BLaER1 treated with 17β-estradiol and CSF1 and Interleukin-3, amounts not matched to agents 10 nM and 100 nM (cell line): ENCODE results near the gene KLK1.

Source experiments
- H3K27ac ChIP-seq, 11 experiments: shearing (Covaris generic); formaldehyde crosslinking; 2 replicates each; pipeline ENCODE4 v1.8.1; 2022
- H3K27me3 ChIP-seq, 11 experiments: shearing (Covaris generic); formaldehyde crosslinking; 2 replicates each; pipeline ENCODE4 v1.8.1; 2022
- H3K36me3 ChIP-seq, 11 experiments: shearing (Covaris generic); formaldehyde crosslinking; 2 replicates each; pipeline ENCODE4 v1.8.1; 2022
- H3K4me1 ChIP-seq, 10 experiments: shearing (Covaris generic); formaldehyde crosslinking; 2 replicates each; pipeline ENCODE4 v1.8.1; 2022
- H3K4me2 ChIP-seq, 11 experiments: shearing (Covaris generic); formaldehyde crosslinking; 2 replicates each; pipeline ENCODE4 v1.8.1; 2022
- H3K4me3 ChIP-seq, 10 experiments: shearing (Covaris generic); formaldehyde crosslinking; 2 replicates each; pipeline ENCODE4 v1.8.1; 2022
- H3K9ac ChIP-seq, 11 experiments: shearing (Covaris generic); formaldehyde crosslinking; 2 replicates each; pipeline ENCODE4 v1.8.1; 2022
- H3K9me3 ChIP-seq, 11 experiments: shearing (Covaris generic); formaldehyde crosslinking; replicated peaks in 1 of 11; 2 replicates each; pipeline ENCODE4 v1.8.1; 2022
- H4K20me1 ChIP-seq, 11 experiments: shearing (Covaris generic); formaldehyde crosslinking; 2 replicates each; pipeline ENCODE4 v1.8.1; 2022
- Cebpa-rat ChIP-seq, 11 experiments: shearing (Covaris generic); IDR thresholded peaks; 2 replicates each; pipeline ENCODE4 v1.8.1; 2022

Gene KLK1

GRCh38 chr19:50821622-50822021 is 2.0 kb downstream of the KLK1 start:
- peak overlapping the region in 7 of 11 experiments; percentile 56 to 71 (median 66); a peak in 11 of 22 replicates for H3K9ac ChIP-seq
- H3K4me2 ChIP-seq: peak overlapping the region; percentile 74 to 98 (median 94)
- H3K27me3 ChIP-seq: no peaks in the 10 kb centered on the region
- no peak for TF ChIP-seq Cebpa-rat (IDR thresholded peaks at IDR 0.05)
- H3K36me3 ChIP-seq: no peaks in the 10 kb centered on the region
- peaks cover 52 to 77% (median 73%) of the 10 kb centered on the region in 10 experiments for H3K4me1 ChIP-seq
- H3K9me3 ChIP-seq: peaks cover 3 to 7% (median 5%) of the 10 kb centered on the region in 11 experiments; a peak in 20 of 22 replicates
- H4K20me1 ChIP-seq: no peaks in the 10 kb centered on the region
- peak overlapping the region in 2 of 10 experiments; percentile 37 to 40; a peak in 3 of 20 replicates for H3K4me3 ChIP-seq
- H3K27ac ChIP-seq: peak overlapping the region in 10 of 11 experiments; percentile 19 to 76 (median 65); a peak in 16 of 22 replicates

- peak overlapping the region in 10 of 11 experiments; percentile 19 to 76 (median 65); a peak in 19 of 22 replicates for H3K27ac ChIP-seq
- H3K27me3 ChIP-seq: no peaks in the 10 kb centered on the region
- no peak for TF ChIP-seq Cebpa-rat (IDR thresholded peaks at IDR 0.05)
- H3K4me2 ChIP-seq: peak overlapping the region; percentile 74 to 98 (median 94)
- H4K20me1 ChIP-seq: no peaks in the 10 kb centered on the region
- H3K36me3 ChIP-seq: no peaks in the 10 kb centered on the region
- H3K9me3 ChIP-seq: peaks cover 0 to 3% (median under 1%) of the 10 kb centered on the region in 11 experiments; a peak in 15 of 22 replicates
- peaks cover 52 to 77% (median 73%) of the 10 kb centered on the region in 10 experiments for H3K4me1 ChIP-seq
- H3K9ac ChIP-seq: peak overlapping the region in 8 of 11 experiments; percentile 37 to 71 (median 66); a peak in 16 of 22 replicates
- H3K4me3 ChIP-seq: peak overlapping the region; percentile 5 to 58 (median 39); a peak in 14 of 20 replicates
These were observed 2.4 kb downstream of the KLK1 start for GRCh38 chr19:50821248-50821612.

- Histone ChIP-seq H3K4me1 (peaks cover 52 to 76% (median 73%) of the 10 kb centered on the region in 10 experiments), H3K9ac (peak overlapping the region; percentile 57 to 72 (median 70); a peak in 19 of 22 replicates), H3K36me3 (no peaks in the 10 kb centered on the region), H4K20me1 (no peaks in the 10 kb centered on the region), H3K4me2 (peak overlapping the region; percentile 85 to 98 (median 94)), H3K27me3 (no peaks in the 10 kb centered on the region), H3K9me3 (0 out of 22 replicates have a peak, but pooled peaks cover 0 to 1% (median 0%) of the 10 kb centered on the region in 11 experiments), H3K27ac (peak overlapping the region; percentile 51 to 78 (median 66); a peak in 20 of 22 replicates), H3K4me3 (peak overlapping the region; percentile 26 to 63 (median 44); a peak in 16 of 20 replicates)
- no peak for TF ChIP-seq Cebpa-rat (IDR thresholded peaks at IDR 0.05)
These were observed 2.9 kb downstream of the KLK1 start for GRCh38 chr19:50820549-50821247.

- TF ChIP-seq Cebpa-rat (IDR thresholded peaks at IDR 0.05): no peak
- Histone ChIP-seq H3K27me3 (no peaks in the 10 kb centered on the region), H3K27ac (peak overlapping the region in 9 of 11 experiments; percentile 13 to 78 (median 66); a peak in 15 of 22 replicates), H3K36me3 (no peaks in the 10 kb centered on the region), H3K9me3 (peaks cover 0 to 5% (median 0%) of the 10 kb centered on the region in 11 experiments; a peak in 1 of 22 replicates), H3K4me1 (peaks cover 52 to 76% (median 73%) of the 10 kb centered on the region in 10 experiments), H3K4me3 (peak overlapping the region; percentile 22 to 63 (median 44); a peak in 14 of 20 replicates), H3K9ac (peak overlapping the region in 10 of 11 experiments; percentile 57 to 72 (median 70); a peak in 16 of 22 replicates), H4K20me1 (no peaks in the 10 kb centered on the region), H3K4me2 (peak overlapping the region; percentile 85 to 98 (median 94))
These were observed 3.5 kb downstream of the KLK1 start for GRCh38 chr19:50820086-50820485.

GRCh38 chr19:50819636-50820035 is 4.0 kb downstream of the KLK1 start:
- Histone ChIP-seq H3K4me1 (peaks cover 52 to 76% (median 73%) of the 10 kb centered on the region in 10 experiments), H3K27ac (peak overlapping the region in 4 of 11 experiments; percentile 51 to 76 (median 67); a peak in 3 of 22 replicates), H3K36me3 (no peaks in the 10 kb centered on the region), H3K4me2 (peak overlapping the region; percentile 85 to 98 (median 94)), H3K9ac (peak overlapping the region in 9 of 11 experiments; percentile 61 to 72 (median 71); a peak in 13 of 22 replicates), H3K27me3 (no peaks in the 10 kb centered on the region), H4K20me1 (no peaks in the 10 kb centered on the region), H3K4me3 (peak overlapping the region in 9 of 10 experiments; percentile 22 to 63 (median 43); a peak in 11 of 20 replicates), H3K9me3 (peaks cover 0 to 5% (median 0%) of the 10 kb centered on the region in 11 experiments; a peak in 1 of 22 replicates)
- no peak for TF ChIP-seq Cebpa-rat (IDR thresholded peaks at IDR 0.05)

GRCh38 chr19:50818859-50819472 is 4.6 kb downstream of the KLK1 start:
- H3K9ac ChIP-seq: peak overlapping the region in 1 of 11 experiments; percentile 39; a peak in 1 of 22 replicates
- H3K27me3 ChIP-seq: no peaks in the 10 kb centered on the region
- peaks cover 0 to 5% (median 0%) of the 10 kb centered on the region in 11 experiments; a peak in 1 of 22 replicates for H3K9me3 ChIP-seq
- no peaks in the 10 kb centered on the region for H4K20me1 ChIP-seq
- H3K4me1 ChIP-seq: peaks cover 52 to 70% (median 69%) of the 10 kb centered on the region in 10 experiments
- TF ChIP-seq Cebpa-rat (IDR thresholded peaks at IDR 0.05): no peak
- H3K4me3 ChIP-seq: peak overlapping the region in 4 of 10 experiments; percentile 49 to 63 (median 59); a peak in 5 of 20 replicates
- H3K36me3 ChIP-seq: no peaks in the 10 kb centered on the region
- no peak overlapping the region for H3K27ac ChIP-seq
- H3K4me2 ChIP-seq: peak overlapping the region; percentile 85 to 98 (median 94)

- Histone ChIP-seq H3K4me3 (peak overlapping the region; percentile 49 to 71 (median 56)), H3K9ac (peak overlapping the region in 6 of 11 experiments; percentile 9 to 44 (median 30); a peak in 3 of 22 replicates), H3K4me1 (peaks cover 44 to 62% (median 61%) of the 10 kb centered on the region in 10 experiments), H4K20me1 (no peaks in the 10 kb centered on the region), H3K9me3 (peaks cover 0 to 5% (median 0%) of the 10 kb centered on the region in 11 experiments; a peak in 1 of 22 replicates), H3K36me3 (no peaks in the 10 kb centered on the region), H3K27me3 (no peaks in the 10 kb centered on the region), H3K4me2 (peak overlapping the region; percentile 85 to 98 (median 94)), H3K27ac (no peak overlapping the region)
- no peak for TF ChIP-seq Cebpa-rat (IDR thresholded peaks at IDR 0.05)
These were observed 5.4 kb downstream of the KLK1 start for GRCh38 chr19:50817941-50818858.

GRCh38 chr19:50815439-50815838 is 8.1 kb downstream of the KLK1 start:
- Histone ChIP-seq H3K9me3 (peaks cover 0 to 5% (median 0%) of the 10 kb centered on the region in 11 experiments; a peak in 1 of 22 replicates), H3K27me3 (no peaks in the 10 kb centered on the region), H3K4me3 (no peak overlapping the region), H3K27ac (no peak overlapping the region), H3K4me2 (no peak overlapping the region), H4K20me1 (no peaks in the 10 kb centered on the region), H3K36me3 (no peaks in the 10 kb centered on the region), H3K4me1 (peaks cover 25 to 36% (median 35%) of the 10 kb centered on the region in 10 experiments), H3K9ac (no peak overlapping the region)
- TF ChIP-seq Cebpa-rat (IDR thresholded peaks at IDR 0.05): no peak
